ENCODE measurements around the gene CCDC177.

DNA sequence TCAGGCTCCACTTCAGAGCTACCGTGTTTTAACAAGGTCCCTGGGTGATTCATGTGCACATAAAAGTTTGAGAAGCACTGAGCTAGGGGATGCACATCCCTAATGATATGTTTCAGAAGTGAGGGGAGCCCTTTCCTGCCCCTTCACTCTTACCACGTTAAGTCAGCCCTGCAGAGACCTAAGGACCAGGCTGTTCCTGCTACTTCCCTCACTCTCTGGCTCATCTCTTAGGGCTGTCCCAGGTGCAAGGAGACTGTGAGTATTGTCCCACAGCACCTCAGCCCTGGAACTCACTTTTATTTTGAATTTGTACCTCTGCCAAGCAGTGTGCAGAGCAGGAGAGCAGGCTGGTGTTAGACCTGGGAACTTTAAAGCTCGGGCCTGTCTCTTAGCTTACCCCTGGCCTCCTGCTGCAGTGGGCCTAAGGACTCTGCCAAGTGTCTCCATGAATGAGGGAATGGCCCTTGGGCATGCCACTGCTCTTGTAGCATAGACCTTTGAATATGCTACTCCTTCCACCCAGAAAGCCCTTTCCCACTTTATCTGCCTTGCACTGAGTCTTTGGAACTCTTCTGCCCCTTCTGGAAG is 25.7 kb upstream of the CCDC177 start:
- TF ChIP-seq CTCF (IDR thresholded peaks at IDR 0.05; ENCODE audit: insufficient read depth, low read length, poor library complexity, severe bottlenecking) (no peak), EZH2phosphoT487 (conservative IDR thresholded peaks at IDR 0.05; ENCODE audit: low read length) (no peak)

All from SU-DHL-6 (cell line).